Uterus (tissue), 4 donors: ENCODE measurements around the gene TLE4. TPM values are rescaled to one million over a fixed set of nuclear protein-coding genes. Genes with fewer than 3 reads are reported as not detected.

ENCODE experiments used
- DNase-seq, 2 donors: peaks; one replicate each; pipeline ENCODE4 v3.0.0-alpha.2; 2019 to 2020
- H3K27ac ChIP-seq, 2 donors: fragments of 200-600 bp; sonication (generic); 1 replicate in 1 of 2; 2 replicates in 1 of 2; pipeline ENCODE4 v1.5.1; 2016 to 2018
- H3K27me3 ChIP-seq, 2 donors: fragments of 200-600 bp; sonication (generic); one replicate each; pipeline ENCODE4 v1.5.1; 2018 to 2019; ENCODE audit warnings: control low read depth in 1 of 2
- H3K36me3 ChIP-seq, 2 donors: fragments of 200-600 bp; sonication (generic); one replicate each; pipeline ENCODE4 v1.5.1; 2019; ENCODE audit warnings: control low read depth in 1 of 2
- H3K4me1 ChIP-seq, 2 donors: fragments of 200-600 bp; sonication (generic); one replicate each; pipeline ENCODE4 v1.5.1; 2018 to 2019; ENCODE audit warnings: control low read depth in 1 of 2
- H3K4me3 ChIP-seq, 2 donors: fragments of 200-600 bp; sonication (generic); 1 replicate in 1 of 2; 2 replicates in 1 of 2; pipeline ENCODE4 v1.5.1; 2018 to 2019; ENCODE audit warnings: mild to moderate bottlenecking in 1 of 2
- H3K9me3 ChIP-seq, 2 donors: fragments of 200-600 bp; sonication (generic); one replicate each; pipeline ENCODE4 v1.5.1; 2019; ENCODE audit warnings: control low read depth in 1 of 2
- POLR2A ChIP-seq, 2 donors: fragments of 450-650 bp; IDR thresholded peaks; one replicate each; pipeline ENCODE4 v1.6.1; 2016; ENCODE audit warnings: antibody characterized with exemption in 2 of 2, mild to moderate bottlenecking in 1 of 2, moderate library complexity in 1 of 2
- intact Hi-C: fragments of 100-400 bp; cut with DNase I; formaldehyde crosslinking; loops from one replicate; pipeline ENCODE4 v1.15.1; 2023; ENCODE audit warnings: low total_unique reads
- total RNA-seq, 4 donors: library from RNA; depleted of rRNA in 3 of 4; stranded (reverse); fragments of >200 nt in 3 of 4; gene quantifications; one replicate each; pipeline versions ENCODE4 v1.1.0 to v1.2.4, GENCODE V29; 2014 to 2023
- TF ChIP-seq, protein P1 (sequence below), 4 experiments: fragments of 200-600 bp in 2 of 4; fragments of 450-650 bp in 2 of 4; sonication (generic) in 2 of 4; IDR thresholded peaks; one replicate each; pipeline ENCODE4 v1.5.1; 2016 to 2019; ENCODE audit warnings: antibody characterized with exemption in 4 of 4, mild to moderate bottlenecking in 2 of 4, moderate library complexity in 1 of 4
- donor health status: DM: yes; HTN: yes; CAD: no.

The TLE4 gene
- total RNA-seq, 4 donors from 2014 or later: 21.1 to 134 (median 35.1) TPM

DNA sequence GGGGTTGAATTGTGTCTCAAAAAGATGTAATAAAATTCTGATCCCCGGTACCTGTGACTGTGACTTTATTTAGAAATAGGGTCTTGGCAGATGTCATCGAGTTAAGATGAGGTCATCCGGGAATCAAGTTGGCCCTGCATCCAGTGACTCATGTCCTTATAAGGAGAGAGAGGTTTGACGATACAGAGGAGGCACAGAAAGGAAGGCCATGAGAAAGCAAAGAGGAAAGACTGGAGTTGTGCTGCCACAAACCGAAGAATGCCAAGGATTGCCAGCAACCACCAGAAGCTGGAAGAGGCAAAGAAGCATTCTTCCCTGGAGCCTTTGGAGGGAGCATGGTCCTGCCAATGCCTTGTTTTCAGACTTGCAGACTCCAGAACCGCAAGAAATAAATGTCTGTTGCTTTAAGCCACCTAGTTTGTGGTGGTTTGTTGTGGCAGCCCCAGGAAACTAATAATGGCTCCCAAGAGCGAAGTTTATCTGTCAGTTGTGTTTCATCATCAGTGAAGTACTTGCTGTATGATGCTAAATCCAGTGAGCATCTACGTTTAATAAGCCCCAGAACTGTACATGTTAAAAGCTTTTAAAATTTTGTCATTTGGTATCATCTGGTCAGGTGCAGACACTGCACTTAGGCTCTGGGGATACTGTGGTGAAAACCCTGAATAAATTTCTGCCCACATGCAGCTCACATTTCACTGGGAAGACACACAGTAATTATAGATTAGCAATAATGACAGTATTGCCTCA, 114.8 kb downstream of the TLE4 start:
- H3K9me3 ChIP-seq: no peaks in the 10 kb centered on the region
- H3K4me3 ChIP-seq: no peak overlapping the region
- DNase-seq: peak in 1 of 2 donors; percentile 23
- no peak overlapping the region for H3K27ac ChIP-seq
- H3K27me3 ChIP-seq: no peaks in the 10 kb centered on the region
- no peaks in the 10 kb centered on the region for H3K4me1 ChIP-seq
- TF ChIP-seq POLR2A (IDR thresholded peaks at IDR 0.05): no peak
- TF ChIP-seq, protein P1, sequence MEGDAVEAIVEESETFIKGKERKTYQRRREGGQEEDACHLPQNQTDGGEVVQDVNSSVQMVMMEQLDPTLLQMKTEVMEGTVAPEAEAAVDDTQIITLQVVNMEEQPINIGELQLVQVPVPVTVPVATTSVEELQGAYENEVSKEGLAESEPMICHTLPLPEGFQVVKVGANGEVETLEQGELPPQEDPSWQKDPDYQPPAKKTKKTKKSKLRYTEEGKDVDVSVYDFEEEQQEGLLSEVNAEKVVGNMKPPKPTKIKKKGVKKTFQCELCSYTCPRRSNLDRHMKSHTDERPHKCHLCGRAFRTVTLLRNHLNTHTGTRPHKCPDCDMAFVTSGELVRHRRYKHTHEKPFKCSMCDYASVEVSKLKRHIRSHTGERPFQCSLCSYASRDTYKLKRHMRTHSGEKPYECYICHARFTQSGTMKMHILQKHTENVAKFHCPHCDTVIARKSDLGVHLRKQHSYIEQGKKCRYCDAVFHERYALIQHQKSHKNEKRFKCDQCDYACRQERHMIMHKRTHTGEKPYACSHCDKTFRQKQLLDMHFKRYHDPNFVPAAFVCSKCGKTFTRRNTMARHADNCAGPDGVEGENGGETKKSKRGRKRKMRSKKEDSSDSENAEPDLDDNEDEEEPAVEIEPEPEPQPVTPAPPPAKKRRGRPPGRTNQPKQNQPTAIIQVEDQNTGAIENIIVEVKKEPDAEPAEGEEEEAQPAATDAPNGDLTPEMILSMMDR (IDR thresholded peaks at IDR 0.05): no peak
- intact Hi-C loops: no loop called here
- H3K36me3 ChIP-seq: no peaks in the 10 kb centered on the region

DNA sequence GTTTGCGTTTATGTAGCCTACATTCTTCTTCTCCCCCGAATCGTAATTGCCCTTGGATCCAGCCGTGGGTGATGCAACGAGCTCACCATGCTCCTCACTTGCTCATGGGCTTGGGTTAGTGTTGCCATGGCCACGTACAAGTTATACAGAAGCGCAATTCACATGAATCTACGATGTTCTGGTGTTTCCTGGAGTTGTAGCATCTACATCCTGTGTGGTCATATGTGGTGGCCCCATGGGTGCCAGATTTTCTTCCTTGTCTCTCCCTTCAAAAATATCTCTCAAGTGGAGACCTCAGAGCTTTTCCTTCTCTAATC, 115.3 kb downstream of the TLE4 start:
- TF ChIP-seq, protein P1 (IDR thresholded peaks at IDR 0.05): no peak
- no peak for TF ChIP-seq POLR2A (IDR thresholded peaks at IDR 0.05)
- no peaks in the 10 kb centered on the region for H3K36me3 ChIP-seq
- no peak for DNase-seq
- intact Hi-C loops: no loop called here
- no peak overlapping the region for H3K27ac ChIP-seq
- H3K9me3 ChIP-seq: no peaks in the 10 kb centered on the region
- H3K4me1 ChIP-seq: no peaks in the 10 kb centered on the region
- no peak overlapping the region for H3K4me3 ChIP-seq
- no peaks in the 10 kb centered on the region for H3K27me3 ChIP-seq

DNA sequence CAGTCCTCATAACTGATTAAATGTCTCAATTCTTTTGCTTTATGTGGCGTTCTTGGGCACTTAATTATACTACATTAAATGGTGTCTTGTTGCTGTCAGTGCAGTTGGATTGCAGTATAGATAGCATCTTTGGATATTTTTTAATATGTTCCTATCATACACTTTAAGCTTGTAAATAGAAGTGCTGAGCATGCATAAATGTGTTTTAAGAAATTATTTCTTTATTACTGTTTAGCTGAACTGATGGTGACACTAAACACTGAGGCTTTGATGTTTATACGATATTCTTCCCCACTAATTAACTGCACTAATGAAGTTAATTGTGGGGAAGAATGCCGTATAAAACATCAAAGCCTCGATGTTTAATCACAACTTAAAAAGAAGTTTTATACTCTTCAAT, 116.6 kb downstream of the TLE4 start:
- no peak for TF ChIP-seq POLR2A (IDR thresholded peaks at IDR 0.05)
- TF ChIP-seq, protein P1 (IDR thresholded peaks at IDR 0.05): no peak
- Histone ChIP-seq H3K36me3 (no peaks in the 10 kb centered on the region), H3K4me3 (no peak overlapping the region), H3K27me3 (no peaks in the 10 kb centered on the region), H3K4me1 (no peaks in the 10 kb centered on the region), H3K9me3 (no peaks in the 10 kb centered on the region), H3K27ac (no peak overlapping the region)
- intact Hi-C loops: no loop called here
- DNase-seq: no peak

DNA sequence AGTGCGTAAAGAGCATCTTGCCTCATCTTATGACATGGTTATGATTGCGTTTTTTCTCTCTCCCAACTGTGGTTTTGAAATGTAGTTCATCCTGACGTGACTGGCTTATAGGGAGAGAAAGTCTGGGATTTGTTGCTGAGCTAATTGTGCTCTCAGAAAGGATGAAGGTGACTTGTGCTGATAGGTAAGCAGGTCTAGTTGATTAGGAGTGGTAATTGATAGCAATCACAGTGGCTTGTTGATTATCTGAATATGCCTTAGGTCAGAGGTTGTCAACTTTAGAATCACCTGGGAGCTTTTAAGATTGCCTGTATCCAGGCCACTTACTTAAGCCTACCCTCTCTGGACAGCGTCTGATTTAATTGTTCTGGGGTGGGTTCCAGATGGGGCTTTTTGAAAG, 117.8 kb downstream of the TLE4 start:
- intact Hi-C loops: no loop called here
- H3K9me3 ChIP-seq: no peaks in the 10 kb centered on the region
- H3K4me3 ChIP-seq: no peak overlapping the region
- H3K27ac ChIP-seq: no peak overlapping the region
- H3K27me3 ChIP-seq: no peaks in the 10 kb centered on the region
- TF ChIP-seq POLR2A (IDR thresholded peaks at IDR 0.05): no peak
- TF ChIP-seq, protein P1 (IDR thresholded peaks at IDR 0.05): no peak
- DNase-seq: no peak
- H3K4me1 ChIP-seq: no peaks in the 10 kb centered on the region
- no peaks in the 10 kb centered on the region for H3K36me3 ChIP-seq

DNA sequence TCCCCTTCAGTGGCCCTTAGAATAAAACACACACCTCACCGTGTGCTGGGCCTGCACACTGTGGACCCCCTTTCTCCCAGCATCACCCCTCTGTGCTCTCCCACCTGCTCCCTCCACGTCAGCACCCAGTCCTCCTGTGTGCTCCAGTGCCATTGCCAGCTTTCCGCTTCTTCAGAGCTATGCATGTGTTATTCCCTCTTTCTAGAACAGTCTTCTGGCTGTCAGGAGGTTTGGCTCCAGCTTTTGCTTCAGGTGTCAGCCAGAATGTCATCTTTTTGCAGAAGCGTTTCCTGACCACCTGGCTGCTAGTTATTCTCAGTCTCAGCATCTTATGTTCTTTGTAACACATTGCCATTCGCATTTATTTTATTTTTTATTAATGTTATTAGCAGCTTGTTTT, 119.7 kb downstream of the TLE4 start:
- Histone ChIP-seq H3K36me3 (no peaks in the 10 kb centered on the region), H3K27ac (no peak overlapping the region), H3K27me3 (no peaks in the 10 kb centered on the region), H3K9me3 (no peaks in the 10 kb centered on the region), H3K4me3 (no peak overlapping the region), H3K4me1 (no peaks in the 10 kb centered on the region)
- intact Hi-C loops: no loop called here
- no peak for TF ChIP-seq POLR2A (IDR thresholded peaks at IDR 0.05)
- TF ChIP-seq, protein P1 (IDR thresholded peaks at IDR 0.05): no peak
- no peak for DNase-seq
